Psoas muscle (tissue), 8 donors: ENCODE measurements around the gene CNOT6L. TPM values are rescaled to one million over a fixed set of nuclear protein-coding genes. Genes with fewer than 3 reads are reported as not detected.

Experiments
- ATAC-seq, 4 donors: fragments of 200-7000 bp; cut with Tn5 transposase; one replicate each; pipeline ENCODE4 v1.9.1; 2020; ENCODE audit warnings: moderate library complexity in 3 of 4, mild to moderate bottlenecking in 2 of 4
- DNase-seq, 2 donors: peaks; one replicate each; pipeline ENCODE4 v3.0.0-alpha.2; 2020
- H3K27ac ChIP-seq: fragments of 200-600 bp; one replicate; pipeline ENCODE4 v1.8.0; 2022
- H3K27me3 ChIP-seq, 3 donors: fragments of 200-600 bp in 1 of 3; one replicate each; pipeline versions ENCODE4 v1.6.1 to v1.8.0; 2013 to 2022; ENCODE audit warnings: low read length in 2 of 3, mild to moderate bottlenecking in 2 of 3, moderate library complexity in 1 of 3; ENCODE audit not compliant: insufficient read depth in 3 of 3
- H3K36me3 ChIP-seq, 2 donors: fragments of 200-600 bp in 1 of 2; one replicate each; pipeline versions ENCODE4 v1.6.1 to v1.8.0; 2013 to 2022; ENCODE audit warnings: low read depth in 1 of 2, mild to moderate bottlenecking in 1 of 2, moderate library complexity in 1 of 2; ENCODE audit not compliant: insufficient read depth in 1 of 2
- H3K4me1 ChIP-seq: fragments of 200-600 bp; one replicate; pipeline ENCODE4 v1.8.0; 2022
- H3K4me3 ChIP-seq: fragments of 200-600 bp; one replicate; pipeline ENCODE4 v1.8.0; 2022; ENCODE audit warnings: mild to moderate bottlenecking
- H3K9me3 ChIP-seq: fragments of 200-600 bp; one replicate; pipeline ENCODE4 v1.8.0; 2022
- WGBS, 3 donors: extraction: QIAGEN DNeasy Blood & Tissue Kit; methylation state at CpG; one replicate each; pipeline versions ENCODE4 v1.1.6 to v1.1.7; 2013; 5-methylcytosine and 5-hydroxymethylcytosine counted together
- intact Hi-C, 2 donors: fragments of 100-400 bp; cut with DNase I; formaldehyde crosslinking; loops; one replicate each; pipeline versions ENCODE4 v1.11.0 to v1.14.2; 2022
- polyA plus RNA-seq, 3 donors: library from polyadenylated mRNA; stranded (reverse); fragments of 200-250 nt; gene quantifications; one replicate each; pipeline ENCODE4 v1.2.3, GENCODE V29; 2013
- total RNA-seq, 4 donors: library from RNA; stranded (reverse); fragmentation: NEBNext Ultra II Directional in 2 of 4; extraction: Animal tissue kit (Norgen Biotek cat#: 25700) in 2 of 4; gene quantifications; one replicate each; pipeline versions ENCODE4 v1.2.1 to v1.2.4, GENCODE V29; 2021 to 2023
- TF ChIP-seq, protein P1 (sequence below): fragments of 200-600 bp; IDR thresholded peaks from one replicate; pipeline ENCODE4 v1.8.0; 2022; ENCODE audit warnings: antibody characterized with exemption
- donor health status: healthy with polysubstance abuse.
- donor health status: DM: no; HTN: no; CAD: no; lungs with moderate emphysema.
- donor health status: Bipolar disorder and iron deficiency.
- donor health status: healthy.
- donor health status: DM: yes; HTN: yes; CAD: no.
- donor health status: DM: no; HTN: no; CAD: no.
- donor health status: DM: no; HTN: no; CAD: no.
- donor health status: DM: yes; HTN: yes; CAD: no.

CNOT6L gene
- total and polyA plus RNA-seq, 7 donors: 2.6 to 23.3 (median 18.0) TPM

DNA sequence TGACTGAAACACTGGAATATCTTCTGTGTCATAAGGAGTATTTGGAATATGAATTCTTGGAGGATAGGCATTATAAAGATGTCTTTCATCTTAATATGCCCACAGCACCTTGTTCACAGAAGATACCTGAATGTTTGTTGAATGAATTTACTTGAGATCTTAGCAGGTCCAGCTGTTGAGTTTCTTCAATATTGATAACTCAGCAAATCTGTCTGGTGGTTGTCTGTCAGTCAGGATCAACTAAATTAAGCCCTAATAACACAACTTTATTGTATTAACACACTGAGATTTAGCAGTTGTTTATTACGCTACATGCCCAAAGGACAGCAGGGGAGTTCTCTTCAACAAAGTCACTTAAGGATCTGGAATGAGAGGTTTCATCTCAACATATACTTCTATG is 106.5 kb downstream of the CNOT6L start:
- intact Hi-C loops: no loop called here
- peaks cover 0 to 13% of the 10 kb centered on the region in 2 donors for H3K36me3 ChIP-seq
- H3K4me1 ChIP-seq: no peaks in the 10 kb centered on the region
- ATAC-seq: no peak
- no peak for DNase-seq
- no peaks in the 10 kb centered on the region for H3K9me3 ChIP-seq
- TF ChIP-seq, protein P1, sequence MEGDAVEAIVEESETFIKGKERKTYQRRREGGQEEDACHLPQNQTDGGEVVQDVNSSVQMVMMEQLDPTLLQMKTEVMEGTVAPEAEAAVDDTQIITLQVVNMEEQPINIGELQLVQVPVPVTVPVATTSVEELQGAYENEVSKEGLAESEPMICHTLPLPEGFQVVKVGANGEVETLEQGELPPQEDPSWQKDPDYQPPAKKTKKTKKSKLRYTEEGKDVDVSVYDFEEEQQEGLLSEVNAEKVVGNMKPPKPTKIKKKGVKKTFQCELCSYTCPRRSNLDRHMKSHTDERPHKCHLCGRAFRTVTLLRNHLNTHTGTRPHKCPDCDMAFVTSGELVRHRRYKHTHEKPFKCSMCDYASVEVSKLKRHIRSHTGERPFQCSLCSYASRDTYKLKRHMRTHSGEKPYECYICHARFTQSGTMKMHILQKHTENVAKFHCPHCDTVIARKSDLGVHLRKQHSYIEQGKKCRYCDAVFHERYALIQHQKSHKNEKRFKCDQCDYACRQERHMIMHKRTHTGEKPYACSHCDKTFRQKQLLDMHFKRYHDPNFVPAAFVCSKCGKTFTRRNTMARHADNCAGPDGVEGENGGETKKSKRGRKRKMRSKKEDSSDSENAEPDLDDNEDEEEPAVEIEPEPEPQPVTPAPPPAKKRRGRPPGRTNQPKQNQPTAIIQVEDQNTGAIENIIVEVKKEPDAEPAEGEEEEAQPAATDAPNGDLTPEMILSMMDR: no peak
- H3K27me3 ChIP-seq: no peaks in the 10 kb centered on the region
- no peak overlapping the region for H3K27ac ChIP-seq
- WGBS, 3 donors: 91 to 100% (median 96%) methylated on average over 1 of the region's 1 CpG
- no peak overlapping the region for H3K4me3 ChIP-seq

DNA sequence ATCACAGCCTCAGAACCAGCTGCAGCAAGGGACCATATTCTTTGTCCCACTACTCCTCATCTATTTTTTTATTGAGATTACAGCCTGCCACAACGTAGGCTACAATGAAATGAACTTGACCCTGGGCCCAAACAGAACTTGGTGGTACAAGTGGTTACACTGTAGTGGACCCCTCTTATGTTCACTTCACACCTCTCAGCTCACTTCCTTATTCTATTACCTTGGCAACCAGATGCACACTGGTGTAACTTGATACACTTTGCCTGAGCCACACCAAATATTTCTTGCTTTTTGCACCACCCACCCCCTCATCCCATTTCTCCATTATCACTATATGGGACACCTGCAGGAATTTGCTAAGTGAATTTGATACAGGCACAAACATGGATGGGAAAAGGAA is 107.7 kb downstream of the CNOT6L start:
- Histone ChIP-seq H3K4me3 (no peak overlapping the region), H3K36me3 (peaks cover 0 to 8% of the 10 kb centered on the region in 2 donors), H3K27ac (no peak overlapping the region), H3K27me3 (no peaks in the 10 kb centered on the region), H3K9me3 (no peaks in the 10 kb centered on the region), H3K4me1 (no peaks in the 10 kb centered on the region)
- ATAC-seq (no peak), DNase-seq (no peak)
- TF ChIP-seq, protein P1: no peak
- intact Hi-C loops: no loop called here
- WGBS, 3 donors: 49 to 68% (median 67%) methylated on average over 1 of the region's 1 CpG

DNA sequence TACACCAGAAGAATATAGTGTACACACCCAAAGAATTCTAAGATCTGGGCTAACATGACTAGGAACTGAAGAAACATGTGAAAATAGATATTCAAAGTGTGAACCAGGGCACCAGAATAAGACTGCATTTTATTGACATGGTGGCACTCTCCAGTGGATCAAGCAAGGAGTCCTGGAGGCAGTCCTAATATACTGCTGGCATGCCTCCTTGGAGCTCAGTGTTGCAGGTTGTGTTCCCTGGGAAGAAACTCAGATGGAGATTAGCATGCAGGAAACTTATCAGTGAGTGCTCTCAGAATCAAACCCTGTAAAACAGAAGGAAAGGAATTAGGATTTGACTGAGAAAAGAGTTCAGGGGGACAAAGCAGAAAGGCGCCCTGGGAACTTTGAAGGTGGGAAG is 108.5 kb downstream of the CNOT6L start:
- Histone ChIP-seq H3K9me3 (no peaks in the 10 kb centered on the region), H3K27ac (no peak overlapping the region), H3K36me3 (peaks cover 0 to 8% of the 10 kb centered on the region in 2 donors), H3K4me3 (no peak overlapping the region), H3K27me3 (no peaks in the 10 kb centered on the region), H3K4me1 (no peaks in the 10 kb centered on the region)
- DNase-seq (no peak), ATAC-seq (no peak)
- intact Hi-C loops: no loop called here
- 94 to 100% (median 94%) methylated on average over 1 of the region's 1 CpG for WGBS, 3 donors
- TF ChIP-seq, protein P1: no peak

DNA sequence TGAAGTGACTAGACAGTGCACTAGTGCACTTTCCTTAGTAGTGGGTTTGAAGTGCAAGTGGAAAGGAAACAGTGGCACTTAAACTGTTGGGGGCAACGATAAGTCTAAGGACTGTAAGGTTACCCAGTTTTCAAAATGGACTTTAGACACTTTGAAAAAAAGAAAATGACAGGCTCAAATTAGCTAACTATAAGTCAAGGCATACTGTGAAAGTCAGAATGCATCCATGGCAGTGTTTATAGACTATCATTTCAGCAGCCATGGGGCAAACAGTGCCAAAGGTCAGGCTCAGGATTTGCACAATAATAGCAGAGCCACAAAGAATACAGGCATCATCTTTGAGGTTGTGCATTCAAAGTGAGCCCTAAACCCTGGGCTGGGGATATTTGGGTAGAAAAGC is 109.1 kb downstream of the CNOT6L start:
- Histone ChIP-seq H3K27ac (no peak overlapping the region), H3K4me1 (no peaks in the 10 kb centered on the region), H3K4me3 (no peak overlapping the region), H3K9me3 (no peaks in the 10 kb centered on the region), H3K27me3 (no peaks in the 10 kb centered on the region), H3K36me3 (peaks cover 0 to 8% of the 10 kb centered on the region in 2 donors)
- WGBS, 3 donors: 85 to 92% (median 87%) methylated on average over 1 of the region's 1 CpG
- intact Hi-C loops: no loop called here
- DNase-seq: no peak
- TF ChIP-seq, protein P1: no peak
- no peak for ATAC-seq

DNA sequence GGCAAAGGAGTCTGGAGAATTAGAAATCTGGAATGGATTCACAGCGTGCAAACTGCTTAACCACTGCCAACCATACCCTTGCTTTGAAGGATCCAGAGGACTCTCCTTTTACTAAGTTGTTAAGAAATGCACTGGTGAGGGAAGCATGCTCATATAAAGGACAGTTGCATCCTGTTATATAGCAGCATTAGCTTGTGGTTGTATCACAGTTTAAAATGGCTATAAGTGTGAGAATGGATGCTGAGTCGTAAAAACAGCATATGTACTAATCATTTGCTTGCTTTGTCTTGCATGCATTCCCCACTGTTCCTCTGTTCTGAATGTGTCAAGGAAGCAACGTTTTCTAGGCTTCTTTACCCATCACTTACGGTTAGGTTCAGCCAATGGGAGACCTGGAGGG is 112.5 kb downstream of the CNOT6L start:
- ATAC-seq: no peak
- 63 to 68% (median 66%) methylated on average over 4 of the region's 4 CpGs for WGBS, 3 donors
- no peak overlapping the region for H3K4me3 ChIP-seq
- DNase-seq: no peak
- H3K36me3 ChIP-seq: no peaks in the 10 kb centered on the region
- TF ChIP-seq, protein P1: no peak
- H3K27ac ChIP-seq: no peak overlapping the region
- intact Hi-C loops: no loop called here
- H3K27me3 ChIP-seq: no peaks in the 10 kb centered on the region
- H3K4me1 ChIP-seq: no peaks in the 10 kb centered on the region
- no peaks in the 10 kb centered on the region for H3K9me3 ChIP-seq
